NT2/D1 (cell line): ENCODE results near the gene BLACAT1.
A peak's percentile ranks its signal among the peaks of the same experiment; 100 is the strongest.
"Not testable (repeated sequence)": the region's sequence is repeated elsewhere in the genome, so short reads cannot be mapped to it uniquely, and the experiment has no call there.

Source experiments
- DNase-seq: peaks from one replicate; pipeline ENCODE4 v3.0.0-alpha.2; 2011; ENCODE audit warnings: low read depth, low spot score
- H3K27me3 ChIP-seq: 2 replicates; pipeline ENCODE4 v1.6.0; 2011; ENCODE audit warnings: mild to moderate bottlenecking; ENCODE audit not compliant: insufficient read length, insufficient read depth
- H3K36me3 ChIP-seq: 2 replicates; pipeline ENCODE4 v1.6.1; 2011; ENCODE audit warnings: mild to moderate bottlenecking, low read length, mixed read lengths; ENCODE audit not compliant: insufficient read depth, insufficient read length
- H3K4me1 ChIP-seq: 2 replicates; pipeline ENCODE4 v1.5.1; 2011; ENCODE audit not compliant: insufficient read depth, insufficient read length
- H3K4me3 ChIP-seq: 2 replicates; pipeline ENCODE4 v1.5.1; 2011; ENCODE audit warnings: low read depth; ENCODE audit not compliant: insufficient read length
- H3K9ac ChIP-seq: 2 replicates; pipeline ENCODE4 v1.6.0; 2011; ENCODE audit warnings: low read depth; ENCODE audit not compliant: insufficient read length
- H3K9me3 ChIP-seq: 2 replicates; pipeline ENCODE4 v1.5.1; 2011; ENCODE audit warnings: mild to moderate bottlenecking, low read length; ENCODE audit not compliant: insufficient read depth
- SUZ12 ChIP-seq: IDR thresholded peaks from 2 replicates; pipeline ENCODE4 v1.6.1; 2011; ENCODE audit not compliant: insufficient read length, insufficient read depth; ENCODE audit errors: extremely low read depth
- YY1 ChIP-seq: IDR thresholded peaks from 2 replicates; pipeline ENCODE4 v1.6.1; 2011; ENCODE audit not compliant: insufficient read length, insufficient read depth
- ZNF274 ChIP-seq: IDR thresholded peaks from 2 replicates; pipeline ENCODE4 v1.6.1; 2011; ENCODE audit warnings: mild to moderate bottlenecking, low read depth, low read length

Gene BLACAT1

DNA sequence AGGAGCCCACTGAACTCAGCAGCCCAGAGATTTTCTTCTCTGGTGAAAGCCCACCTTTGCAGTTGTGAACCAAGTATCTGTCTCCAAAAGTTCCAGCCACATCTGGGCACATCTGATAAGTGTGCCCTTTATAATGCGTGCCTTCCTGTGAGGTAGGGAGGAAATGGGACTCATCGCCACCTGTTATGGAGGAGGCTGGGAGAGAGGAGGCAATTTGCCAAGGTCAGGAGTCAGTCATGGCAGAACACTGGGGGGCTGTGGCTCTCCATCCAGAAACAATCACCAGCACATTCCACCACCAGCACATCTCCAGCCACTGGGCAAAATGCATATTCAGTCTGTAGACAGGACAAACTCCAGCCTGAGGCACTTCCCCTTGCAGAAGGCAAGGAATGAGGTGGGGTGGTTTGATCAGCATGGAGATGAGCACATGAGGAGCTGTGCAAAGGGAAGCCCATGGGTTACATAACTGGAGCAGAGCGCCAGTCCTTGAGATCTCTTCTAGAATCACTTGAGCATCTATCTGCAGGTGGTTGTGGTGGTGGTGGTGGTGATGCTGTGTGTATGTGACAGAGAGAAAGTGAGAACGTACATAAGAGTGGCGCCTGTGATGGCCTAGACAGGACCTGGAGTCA is 19.0 kb downstream of the BLACAT1 start:
- Histone ChIP-seq H3K36me3 (peaks cover 8% of the 10 kb centered on the region), H3K4me1 (peaks cover 29% of the 10 kb centered on the region), H3K9me3 (no peaks in the 10 kb centered on the region), H3K9ac (no peak overlapping the region), H3K27me3 (peaks cover 3% of the 10 kb centered on the region), H3K4me3 (no peak overlapping the region)
- TF ChIP-seq YY1: no peak
- TF ChIP-seq SUZ12: no peak
- TF ChIP-seq ZNF274: no peak
- no peak for DNase-seq

DNA sequence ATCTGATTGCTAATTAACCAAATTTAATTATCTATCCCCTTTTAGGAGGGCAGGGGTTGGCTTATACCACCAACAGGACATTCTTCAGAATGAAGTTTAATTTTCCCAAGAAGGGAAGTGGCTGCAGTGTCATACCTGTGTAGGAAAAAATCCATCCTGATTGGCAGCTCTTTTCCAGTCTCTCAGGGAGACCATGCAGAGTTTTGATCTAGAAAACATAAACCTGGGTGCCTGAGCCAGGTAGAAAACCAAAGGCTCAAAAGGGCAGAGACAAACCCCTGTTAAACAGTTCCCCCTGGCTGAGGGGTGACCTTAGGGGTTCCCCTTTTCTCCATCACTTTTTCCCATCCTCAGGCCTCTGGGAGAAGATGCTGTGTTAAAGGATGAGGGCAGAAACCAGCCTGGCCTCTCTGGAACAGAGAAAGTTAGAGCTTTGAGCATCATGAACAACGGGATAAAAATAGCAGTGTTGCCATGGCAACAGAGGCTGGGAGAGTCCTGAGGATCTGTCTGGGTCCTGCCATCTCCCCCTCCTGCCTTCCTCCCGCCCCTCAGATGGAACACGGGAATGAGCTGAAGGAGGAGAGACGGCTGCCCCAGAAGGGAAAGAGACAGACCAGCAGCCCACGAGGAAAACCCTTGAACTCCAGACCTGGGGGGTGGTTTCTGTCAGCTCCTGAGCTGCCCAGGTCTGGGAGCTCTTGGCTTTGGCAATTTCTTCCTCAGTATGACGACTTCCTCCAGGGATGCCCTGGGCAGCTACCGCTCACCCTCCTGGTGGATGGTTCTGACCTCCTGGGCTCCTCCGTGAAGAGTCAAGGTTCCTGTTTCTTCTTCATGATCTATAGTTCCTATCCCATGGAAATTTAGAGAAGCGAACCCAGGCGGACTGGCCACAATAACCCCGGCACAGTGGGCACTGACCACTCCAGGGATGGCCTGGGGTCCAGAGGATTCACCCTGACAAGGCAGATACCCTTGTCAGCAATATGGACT is 20.0 kb downstream of the BLACAT1 start:
- DNase-seq: no peak
- H3K4me1 ChIP-seq: peaks cover 24% of the 10 kb centered on the region
- TF ChIP-seq SUZ12 (no peak), YY1 (no peak)
- H3K9me3 ChIP-seq: no peaks in the 10 kb centered on the region
- no peak overlapping the region for H3K4me3 ChIP-seq
- H3K36me3 ChIP-seq: peaks cover 8% of the 10 kb centered on the region
- no peak overlapping the region for H3K9ac ChIP-seq
- peaks cover 3% of the 10 kb centered on the region for H3K27me3 ChIP-seq

DNA sequence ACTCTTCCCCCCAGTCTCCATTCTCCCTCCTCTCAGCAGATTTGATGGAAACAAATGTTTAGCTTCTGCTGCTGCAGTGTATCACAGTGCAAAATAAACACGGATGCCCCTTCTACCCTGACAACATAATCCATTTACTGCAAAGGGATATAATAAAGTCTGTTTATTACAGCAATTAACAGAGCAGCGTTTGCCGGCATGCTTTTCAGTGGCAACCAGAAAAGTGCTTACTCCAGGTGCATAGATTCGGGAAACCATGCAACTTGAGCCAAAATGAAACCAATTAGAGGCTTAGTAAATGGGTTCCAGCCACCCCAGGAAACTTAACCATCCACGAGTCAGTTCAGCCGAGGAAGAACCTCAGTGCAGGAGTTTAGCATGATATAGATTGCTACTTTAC is 21.1 kb downstream of the BLACAT1 start:
- no peaks in the 10 kb centered on the region for H3K9me3 ChIP-seq
- H3K27me3 ChIP-seq: peaks cover 3% of the 10 kb centered on the region
- no peak overlapping the region for H3K4me3 ChIP-seq
- no peak for TF ChIP-seq SUZ12
- no peaks in the 10 kb centered on the region for H3K36me3 ChIP-seq
- no peak for DNase-seq
- H3K9ac ChIP-seq: no peak overlapping the region
- peaks cover 16% of the 10 kb centered on the region for H3K4me1 ChIP-seq

DNA sequence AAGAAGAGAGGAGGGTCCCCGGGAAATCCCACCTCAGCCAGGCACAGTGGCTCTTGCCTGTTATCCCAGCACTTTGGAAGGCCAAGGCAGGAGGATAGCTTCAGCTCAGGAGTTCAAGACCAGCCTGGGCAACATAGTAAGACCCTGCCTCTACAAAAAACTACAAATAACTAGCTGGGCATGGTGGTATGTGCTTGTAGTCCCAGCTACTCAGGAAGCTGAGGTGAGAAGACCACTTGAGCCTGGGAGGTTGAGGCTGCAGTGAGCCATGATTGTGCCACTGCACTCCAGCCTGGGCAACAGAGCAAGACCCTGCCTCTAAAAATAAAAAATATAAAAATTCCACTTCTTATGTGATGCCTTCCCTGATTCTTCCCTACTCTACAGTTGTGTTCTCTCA is 23.2 kb downstream of the BLACAT1 start:
- not testable (repeated sequence) for H3K9ac ChIP-seq, DNase-seq, H3K9me3 ChIP-seq, H3K4me3 ChIP-seq, H3K36me3 ChIP-seq
- Histone ChIP-seq H3K27me3 (peaks cover 15% of the 10 kb centered on the region), H3K4me1 (peaks cover 13% of the 10 kb centered on the region)

DNA sequence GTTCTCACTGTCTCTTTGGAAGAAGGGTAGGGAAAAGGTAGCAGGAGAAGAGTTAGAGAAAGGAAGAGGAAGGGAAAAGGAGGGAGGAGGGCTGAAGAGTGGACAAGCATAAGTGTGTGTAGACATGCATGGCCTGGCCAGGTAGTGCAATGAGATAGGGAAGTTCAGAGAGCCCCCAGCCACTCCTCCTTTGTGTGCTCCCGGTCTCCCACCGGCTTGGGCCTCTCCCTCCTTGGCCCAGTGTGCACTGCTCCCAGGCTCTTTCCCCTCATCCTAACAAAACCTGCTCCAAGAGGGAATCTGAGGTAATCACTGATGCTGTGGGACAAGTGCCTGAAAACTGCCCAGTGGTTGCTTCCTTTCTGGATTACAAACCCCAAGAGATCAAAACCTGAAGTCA is 23.7 kb downstream of the BLACAT1 start:
- Histone ChIP-seq H3K9ac (no peak overlapping the region), H3K27me3 (peaks cover 17% of the 10 kb centered on the region), H3K36me3 (no peaks in the 10 kb centered on the region), H3K4me1 (peaks cover 10% of the 10 kb centered on the region), H3K4me3 (no peak overlapping the region), H3K9me3 (no peaks in the 10 kb centered on the region)
- TF ChIP-seq SUZ12 (no peak), YY1 (no peak), ZNF274 (no peak)
- no peak for DNase-seq

DNA sequence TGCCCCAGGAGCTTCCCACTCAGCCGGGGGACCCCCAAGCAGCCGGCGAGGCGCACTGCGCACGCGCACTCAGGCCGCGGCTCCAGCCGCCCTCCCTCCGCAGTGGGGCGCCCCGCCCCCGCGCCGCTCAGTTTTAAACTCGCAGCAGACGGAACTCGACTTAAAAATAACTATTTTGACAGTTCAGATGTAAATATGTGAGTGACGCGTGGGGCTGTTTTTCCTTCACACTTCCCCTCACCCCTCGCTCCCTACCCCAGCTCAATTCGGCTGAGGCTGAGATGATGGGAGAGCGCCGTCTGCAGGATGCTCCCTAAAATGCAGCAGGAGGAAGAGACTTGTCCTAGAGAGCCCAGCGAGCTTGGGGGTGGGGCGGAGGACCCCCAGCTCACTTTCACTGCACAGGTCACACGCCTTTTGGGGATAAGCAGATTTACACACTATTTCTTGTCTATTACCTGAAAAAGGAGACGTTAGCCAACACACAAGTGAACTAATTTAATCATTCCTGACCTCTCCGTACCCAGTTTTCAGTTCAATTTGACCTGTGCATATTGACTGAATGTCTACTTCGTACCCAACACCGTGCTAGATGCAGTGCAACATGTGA is 25.0 kb downstream of the BLACAT1 start:
- TF ChIP-seq YY1 (no peak), ZNF274 (no peak), SUZ12 (no peak)
- no peaks in the 10 kb centered on the region for H3K36me3 ChIP-seq
- H3K4me1 ChIP-seq: peaks cover 5% of the 10 kb centered on the region
- no peak for DNase-seq
- H3K4me3 ChIP-seq: peak overlapping the region; percentile 36
- H3K9me3 ChIP-seq: no peaks in the 10 kb centered on the region
- peaks cover 17% of the 10 kb centered on the region for H3K27me3 ChIP-seq
- H3K9ac ChIP-seq: peak overlapping the region; percentile 15
